Brain microvascular endothelial cell (primary cell): ENCODE measurements around the gene ADD1.

Source experiments
- DNase-seq: peaks from one replicate; pipeline ENCODE4 v3.0.0-alpha.2; 2020
- H3K27ac ChIP-seq: fragments of 250-450 bp; sonication (Bioruptor Pico); 2 replicates; pipeline ENCODE4 v1.5.1; 2020; ENCODE audit warnings: mild to moderate bottlenecking, moderate library complexity
- H3K27me3 ChIP-seq: fragments of 250-450 bp; sonication (Bioruptor Pico); replicated peaks from 2 replicates; pipeline ENCODE4 v1.5.1; 2020; ENCODE audit warnings: mild to moderate bottlenecking
- H3K36me3 ChIP-seq: fragments of 250-450 bp; sonication (Bioruptor Pico); replicated peaks from 2 replicates; pipeline ENCODE4 v1.5.1; 2020; ENCODE audit warnings: mild to moderate bottlenecking
- H3K4me3 ChIP-seq: 2 replicates; pipeline ENCODE4 v1.5.1; 2011; ENCODE audit warnings: low read depth, mild to moderate bottlenecking, control low read depth, low read length, moderate library complexity
- CTCF ChIP-seq: IDR thresholded peaks from 2 replicates; pipeline ENCODE4 v1.5.1; 2011; ENCODE audit warnings: low read depth, mild to moderate bottlenecking, moderate library complexity, low read length, control low read depth, inconsistent platforms; ENCODE audit errors: missing control alignments
- in situ Hi-C: cut with HindIII; loops from 2 replicates; pipeline ENCODE4 v1.10.0; 2017; ENCODE audit warnings: low sequenced_read_pairs, low pct_ligation_motif_present

ADD1 gene

DNA sequence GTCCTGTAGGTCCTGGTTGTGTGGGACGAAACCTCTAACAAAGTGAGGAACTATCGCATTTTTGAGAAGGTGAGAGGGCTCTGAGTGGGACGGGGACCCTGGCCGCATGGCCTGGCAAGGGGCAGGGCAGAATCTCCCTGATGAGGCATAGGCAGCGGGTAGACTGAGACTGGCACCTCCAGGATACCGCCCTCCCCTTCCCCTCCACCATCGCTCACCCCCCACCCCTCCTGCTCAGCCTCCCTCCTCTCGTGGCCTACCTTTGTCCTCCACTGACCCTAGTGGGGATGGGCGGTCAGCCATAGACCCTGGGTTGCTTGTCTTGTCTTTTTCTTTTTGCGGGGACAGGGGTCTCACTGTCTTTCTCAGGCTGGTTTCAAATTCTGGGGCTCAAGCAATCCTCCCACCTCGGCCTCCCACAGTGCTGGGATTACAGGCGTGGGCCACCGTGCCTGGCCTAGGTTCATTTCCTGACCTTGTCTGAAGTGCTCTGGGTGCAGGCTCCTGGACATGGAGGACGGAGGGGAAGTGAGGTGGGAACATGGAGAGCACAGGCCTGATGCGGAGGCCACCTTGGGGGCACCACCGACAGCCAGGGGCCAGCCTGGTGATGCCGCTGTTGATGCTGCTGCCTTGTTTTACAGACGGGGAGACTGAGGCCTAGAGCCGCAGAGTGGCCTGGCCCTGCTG lies 10.5 kb upstream of the ADD1 start:
- Histone ChIP-seq H3K27ac (no peak overlapping the region), H3K27me3 (no peaks in the 10 kb centered on the region), H3K36me3 (peaks cover 46% of the 10 kb centered on the region), H3K4me3 (no peak overlapping the region)
- TF ChIP-seq CTCF, result no peak
- DNase-seq, result no peak
- in situ Hi-C loops, result no loop called here

DNA sequence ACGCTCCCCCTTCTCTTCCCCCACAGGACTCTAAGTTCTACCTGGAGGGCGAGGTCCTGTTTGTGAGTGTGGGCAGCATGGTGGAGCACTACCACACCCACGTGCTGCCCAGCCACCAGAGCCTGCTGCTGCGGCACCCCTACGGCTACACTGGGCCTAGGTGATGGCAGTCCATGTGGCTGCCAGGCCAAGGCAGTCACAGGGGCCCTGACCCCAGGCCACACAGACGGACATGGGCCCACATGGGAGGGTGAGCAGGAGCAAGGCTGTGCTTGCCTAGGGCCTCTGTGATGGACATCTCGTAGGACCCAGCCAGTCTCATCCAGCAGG lies 10.0 kb upstream of the ADD1 start:
- Histone ChIP-seq H3K27ac (no peak overlapping the region), H3K27me3 (no peaks in the 10 kb centered on the region), H3K36me3 (peaks cover 41% of the 10 kb centered on the region), H3K4me3 (no peak overlapping the region)
- TF ChIP-seq CTCF, result no peak
- in situ Hi-C loops, result no loop called here
- no peak for DNase-seq

- H3K27me3 ChIP-seq, result no peaks in the 10 kb centered on the region
- in situ Hi-C loops, result no loop called here
- H3K36me3 ChIP-seq, result peaks cover 38% of the 10 kb centered on the region
- H3K27ac ChIP-seq, result no peak overlapping the region
- no peak overlapping the region for H3K4me3 ChIP-seq
- DNase-seq, result no peak
- no peak for TF ChIP-seq CTCF
Observed at GRCh38 chr4:2834001-2834921, 9.4 kb upstream of the ADD1 start.

DNA sequence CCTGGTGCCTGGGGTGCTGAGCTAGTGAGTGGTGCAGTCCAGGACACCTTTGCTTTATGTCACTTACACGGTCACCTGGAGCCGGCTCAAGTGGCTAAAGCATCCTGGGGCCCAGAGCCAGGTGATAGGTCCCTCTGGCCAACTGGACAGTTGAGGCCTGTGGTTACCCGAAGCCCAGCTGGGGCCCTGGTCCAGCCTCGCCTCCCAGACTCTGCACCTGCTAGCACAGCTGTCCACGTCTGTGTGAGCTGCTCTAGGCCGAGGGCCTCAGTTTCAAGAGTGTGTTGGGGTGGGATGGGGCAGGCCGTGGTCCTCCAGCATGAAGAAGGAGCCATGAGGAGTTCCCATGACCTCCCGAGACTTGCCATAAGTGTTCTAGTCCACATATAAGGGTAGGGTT lies 7.7 kb upstream of the ADD1 start:
- Histone ChIP-seq H3K27ac (no peak overlapping the region), H3K27me3 (no peaks in the 10 kb centered on the region), H3K4me3 (no peak overlapping the region), H3K36me3 (peaks cover 37% of the 10 kb centered on the region)
- DNase-seq, result no peak
- in situ Hi-C loops, result no loop called here
- no peak for TF ChIP-seq CTCF

DNA sequence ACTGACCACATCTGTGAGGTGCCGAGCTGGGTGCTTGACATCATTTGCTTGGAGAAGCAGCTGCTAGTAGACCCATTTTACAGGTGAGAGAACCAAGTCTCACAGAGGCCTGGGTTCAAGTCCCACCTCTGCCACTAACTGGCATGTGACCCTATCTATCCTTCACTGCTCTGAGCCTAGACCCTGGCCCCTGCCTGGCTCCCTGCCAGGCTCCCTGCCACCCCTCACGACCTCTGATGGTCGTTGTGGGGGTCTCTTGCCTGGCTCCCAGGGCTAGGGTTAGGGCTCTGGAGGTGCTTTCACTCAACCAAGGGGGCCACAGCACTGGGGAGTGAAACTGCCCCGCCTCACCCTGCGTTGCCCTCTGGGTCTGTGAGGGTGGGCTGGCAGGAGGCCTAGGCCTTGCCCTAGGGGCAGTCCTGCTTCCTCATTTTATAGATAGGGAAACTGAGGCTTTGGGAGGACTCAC lies 7.2 kb upstream of the ADD1 start:
- Histone ChIP-seq H3K4me3 (no peak overlapping the region), H3K27ac (no peak overlapping the region), H3K36me3 (peaks cover 32% of the 10 kb centered on the region), H3K27me3 (no peaks in the 10 kb centered on the region)
- in situ Hi-C loops, result no loop called here
- no peak for TF ChIP-seq CTCF
- DNase-seq, result no peak
